Esophagus mucosa (tissue), 1 donor: ENCODE measurements around the gene SLIT1. TPM values are rescaled to one million over a fixed set of nuclear protein-coding genes. Genes with fewer than 3 reads are reported as not detected.
"Not testable (repeated sequence)": the region's sequence is repeated elsewhere in the genome, so short reads cannot be mapped to it uniquely, and the experiment has no call there.

ENCODE experiments used
- ATAC-seq: fragments of 200-7000 bp; cut with Tn5 transposase; one replicate; pipeline ENCODE4 v1.9.1; 2020
- total RNA-seq: library from RNA; stranded (reverse); gene quantifications from one replicate; pipeline ENCODE4 v1.2.4, GENCODE V29; 2023
- donor health status: DM: yes; HTN: yes; CAD: no.

Gene SLIT1
- total RNA-seq, 1 donor from 2014 or later: 0.16 TPM

GRCh38 chr10:97039538-97040247 is 146.1 kb downstream of the SLIT1 start:
- no peak for ATAC-seq

- ATAC-seq: no peak
Observed at GRCh38 chr10:97038688-97039087, 147.1 kb downstream of the SLIT1 start.

- peak; percentile 84 for ATAC-seq
Observed at GRCh38 chr10:97037365-97038361, 148.1 kb downstream of the SLIT1 start.

GRCh38 chr10:97034958-97035769 is 150.6 kb downstream of the SLIT1 start:
- ATAC-seq: no peak

GRCh38 chr10:97034301-97034700 is 151.5 kb downstream of the SLIT1 start:
- no peak for ATAC-seq

- not testable (repeated sequence) for ATAC-seq
Observed at GRCh38 chr10:97033841-97034240, 151.9 kb downstream of the SLIT1 start.

GRCh38 chr10:97032624-97033023 is 153.1 kb downstream of the SLIT1 start:
- no peak for ATAC-seq

- ATAC-seq: no peak
Observed at GRCh38 chr10:97031459-97031858, 154.3 kb downstream of the SLIT1 start.

- no peak for ATAC-seq
Observed at GRCh38 chr10:97030894-97031293, 154.9 kb downstream of the SLIT1 start.

- ATAC-seq: no peak
Observed at GRCh38 chr10:97029271-97029670, 156.5 kb downstream of the SLIT1 start.

GRCh38 chr10:97028832-97029178 is 157.0 kb downstream of the SLIT1 start:
- ATAC-seq: no peak

- ATAC-seq: no peak
Observed at GRCh38 chr10:97028126-97028831, 157.5 kb downstream of the SLIT1 start.

GRCh38 chr10:97025613-97026242 is 160.0 kb downstream of the SLIT1 start:
- peak; percentile 57 for ATAC-seq

- ATAC-seq: peak; percentile 72
Observed at GRCh38 chr10:97024168-97025073, 161.3 kb downstream of the SLIT1 start.

GRCh38 chr10:97023401-97024167 is 162.2 kb downstream of the SLIT1 start:
- no peak for ATAC-seq

GRCh38 chr10:97022616-97023015 is 163.1 kb downstream of the SLIT1 start:
- ATAC-seq: no peak

- no peak for ATAC-seq
Observed at GRCh38 chr10:97020452-97021400, 165.0 kb downstream of the SLIT1 start.

GRCh38 chr10:97019213-97019844 is 166.4 kb downstream of the SLIT1 start:
- no peak for ATAC-seq
